Forelimb muscle (tissue), 1 donor: ENCODE results near the gene FAM53B. TPM values are rescaled to one million over a fixed set of nuclear protein-coding genes. Genes with fewer than 3 reads are reported as not detected.

Experiments
- DNase-seq: peaks from one replicate; pipeline ENCODE4 v3.0.0-alpha.2; 2013; ENCODE audit warnings: low read depth
- polyA plus RNA-seq: library from polyadenylated mRNA; unstranded; fragments of 120-200 nt; gene quantifications from one replicate; pipeline ENCODE4 v1.2.1, GENCODE V29; 2013; ENCODE audit not compliant: insufficient read length

FAM53B gene
- polyA plus RNA-seq, 1 donor, result 27.6 TPM

DNA sequence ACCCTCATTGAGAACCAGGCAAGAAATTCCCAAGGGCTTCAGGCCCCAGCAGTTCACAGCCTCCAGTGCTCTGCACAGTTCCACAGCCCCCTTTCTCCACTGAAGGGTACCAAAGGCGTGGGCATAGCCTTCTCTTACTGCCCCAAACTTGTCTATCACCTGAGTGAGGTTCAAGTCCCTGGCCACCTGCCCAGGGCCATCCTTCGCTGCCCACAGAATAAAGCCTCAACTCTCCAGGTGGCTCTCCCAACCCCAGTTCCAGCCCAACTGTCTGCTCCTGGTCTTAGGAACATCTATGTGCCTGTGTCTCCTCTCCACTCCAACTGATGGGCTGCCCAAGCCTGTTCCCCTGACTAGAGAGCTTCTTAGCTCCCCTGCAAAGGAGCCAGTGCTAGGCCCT lies 79.1 kb downstream of the FAM53B start:
- DNase-seq, result no peak

DNA sequence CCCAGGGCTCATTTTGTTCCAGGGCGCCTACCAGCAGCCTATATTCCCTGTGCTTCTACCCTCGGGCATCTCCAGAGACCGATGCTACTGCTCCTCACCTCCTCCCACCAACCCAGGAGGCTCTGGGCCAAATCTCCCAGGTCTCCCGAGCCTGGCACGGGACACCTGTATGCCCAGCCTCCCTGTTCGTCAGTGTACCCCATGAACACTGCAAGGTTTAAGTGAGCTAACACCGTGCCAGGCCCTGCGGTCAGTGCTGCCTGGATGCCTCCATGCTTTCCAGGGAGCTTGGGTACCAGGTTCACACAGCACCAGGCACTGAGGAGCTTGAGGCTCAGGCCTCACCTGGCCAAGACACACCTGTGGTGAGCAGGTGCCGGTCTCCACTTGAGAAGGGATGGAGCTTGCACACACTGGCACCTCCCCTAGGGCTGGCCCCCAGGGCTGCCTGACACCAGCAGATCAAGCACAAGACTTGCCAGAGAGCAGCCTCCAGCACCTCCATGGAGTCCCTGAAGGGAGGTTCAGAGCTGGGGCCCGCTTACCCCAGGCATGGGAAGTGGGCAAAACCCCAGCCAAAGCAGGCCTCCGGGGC lies 80.3 kb downstream of the FAM53B start:
- no peak for DNase-seq

DNA sequence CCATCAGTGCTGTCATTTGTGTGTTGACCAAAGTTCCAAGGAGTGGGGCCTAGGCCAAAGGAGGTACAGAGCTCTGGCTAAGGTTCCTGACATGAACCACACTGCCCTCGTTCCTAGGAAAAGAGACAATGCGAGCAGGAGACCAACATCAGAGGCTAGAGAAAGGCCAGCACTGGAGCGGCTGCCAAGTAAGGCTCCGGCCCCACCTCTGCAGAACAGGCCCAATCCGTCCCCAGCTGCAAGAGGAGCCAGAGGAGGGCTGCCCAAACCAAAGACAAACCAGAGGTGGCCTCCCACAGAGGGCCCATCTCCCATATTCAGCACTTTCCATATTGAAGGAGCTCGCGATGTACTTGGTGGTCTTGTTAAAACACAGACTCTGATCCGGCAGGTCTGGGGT lies 81.0 kb downstream of the FAM53B start:
- no peak for DNase-seq

DNA sequence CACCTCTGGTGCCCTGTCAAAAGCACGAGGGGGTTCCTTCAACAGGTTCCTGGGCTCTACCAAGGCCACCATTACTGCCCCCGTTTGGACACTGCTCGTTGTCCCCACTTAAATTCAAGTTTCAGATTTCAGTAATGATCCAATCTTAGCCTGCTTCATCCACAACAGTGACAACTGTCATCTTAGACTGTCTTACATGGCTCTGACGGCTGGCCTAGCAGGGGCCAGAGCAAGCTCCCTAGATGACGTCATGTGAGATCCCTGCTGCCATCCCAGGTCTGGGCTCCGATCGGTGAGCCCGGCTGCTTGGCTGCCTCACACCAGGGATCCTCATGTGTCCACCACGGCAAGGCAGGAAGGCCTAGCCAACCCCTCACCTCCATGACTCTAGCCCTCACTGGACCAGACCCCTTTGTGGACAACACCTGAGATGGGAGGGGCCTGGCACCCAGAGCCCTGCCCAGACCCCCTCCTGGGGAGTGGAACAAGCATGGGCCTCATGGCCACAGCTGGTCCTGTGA lies 82.5 kb downstream of the FAM53B start:
- no peak for DNase-seq

DNA sequence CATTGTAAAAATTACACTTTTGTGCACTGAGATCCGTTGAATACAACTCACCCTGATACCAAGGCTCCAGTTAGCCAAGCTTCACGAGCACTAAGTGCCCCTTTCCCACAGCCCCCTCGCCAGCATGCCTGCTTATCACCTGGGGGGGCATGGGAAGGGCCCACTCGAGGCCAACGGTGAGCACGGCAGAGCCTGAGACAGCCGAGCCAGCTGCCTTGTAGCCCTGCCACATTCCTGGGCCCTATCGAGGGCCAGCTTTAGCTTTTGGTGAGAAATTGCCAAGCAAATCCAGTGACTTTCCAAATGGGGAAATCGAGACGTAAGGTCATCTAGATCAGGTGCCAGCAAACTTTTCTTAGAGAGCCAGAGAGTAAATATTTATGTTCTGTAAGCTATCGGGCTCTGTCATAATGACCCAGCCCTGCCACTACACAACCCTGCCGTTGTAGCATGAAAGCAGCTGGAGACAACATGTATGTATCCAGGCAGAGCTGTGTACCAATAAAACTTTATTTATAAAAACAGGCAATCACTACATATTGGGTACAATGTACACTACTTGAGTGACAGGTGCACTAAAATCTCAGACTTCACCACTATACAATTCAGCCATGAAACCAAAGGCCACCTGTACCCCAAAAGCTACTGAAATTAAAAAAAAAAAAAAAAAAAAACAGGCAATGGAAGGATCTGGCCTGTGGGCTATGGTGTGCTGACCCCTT lies 83.6 kb downstream of the FAM53B start:
- DNase-seq, result no peak

DNA sequence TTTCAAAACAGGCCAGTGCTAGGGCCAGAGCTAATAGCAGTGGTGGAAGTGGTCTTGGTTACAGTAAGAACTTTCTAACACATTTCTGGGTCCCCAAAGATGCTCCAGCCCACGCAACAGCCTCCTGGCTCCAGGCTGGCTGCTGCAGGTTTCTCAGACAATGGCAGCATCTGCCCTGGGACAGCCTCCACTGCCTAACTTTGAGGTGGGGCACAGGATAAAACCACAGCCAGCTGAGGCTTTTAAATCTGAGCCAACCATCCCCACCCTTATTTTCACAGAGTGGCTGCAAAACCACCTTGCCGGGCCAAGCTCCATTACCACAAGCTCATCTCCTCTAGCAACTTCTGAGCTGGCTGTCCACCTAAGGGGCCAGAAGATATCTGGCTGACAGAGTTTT lies 84.8 kb downstream of the FAM53B start:
- no peak for DNase-seq

DNA sequence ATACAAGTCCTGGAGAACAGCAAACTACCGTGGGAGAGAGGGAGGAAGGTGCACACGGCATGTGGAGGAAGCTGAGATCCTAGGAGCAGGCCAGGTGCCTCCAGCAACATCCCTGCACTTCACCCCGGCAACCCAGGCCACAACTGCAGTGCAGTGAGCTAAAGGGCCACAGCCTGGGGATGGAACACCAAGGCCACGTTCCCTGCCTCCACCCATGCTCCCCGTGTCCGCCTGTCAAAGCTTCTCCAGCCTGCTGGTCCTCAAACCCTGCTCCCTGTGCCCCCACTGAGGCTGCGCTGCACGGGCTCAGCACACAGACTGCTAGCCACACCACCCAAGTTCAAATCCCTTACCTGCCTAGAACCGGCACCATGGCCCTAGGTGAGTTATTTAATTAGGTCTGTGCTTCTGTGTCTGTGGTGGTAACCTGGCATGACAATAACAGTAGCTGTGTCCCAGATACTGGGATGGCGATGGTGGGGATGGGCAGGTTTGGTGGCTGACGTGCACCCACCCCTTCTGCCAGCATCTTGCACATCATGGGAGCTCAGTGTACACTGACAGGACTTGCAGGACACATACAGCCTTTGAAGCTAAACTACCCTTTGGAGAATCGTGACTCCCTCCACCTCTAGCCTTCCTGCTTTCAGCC lies 85.5 kb downstream of the FAM53B start:
- DNase-seq, result no peak

DNA sequence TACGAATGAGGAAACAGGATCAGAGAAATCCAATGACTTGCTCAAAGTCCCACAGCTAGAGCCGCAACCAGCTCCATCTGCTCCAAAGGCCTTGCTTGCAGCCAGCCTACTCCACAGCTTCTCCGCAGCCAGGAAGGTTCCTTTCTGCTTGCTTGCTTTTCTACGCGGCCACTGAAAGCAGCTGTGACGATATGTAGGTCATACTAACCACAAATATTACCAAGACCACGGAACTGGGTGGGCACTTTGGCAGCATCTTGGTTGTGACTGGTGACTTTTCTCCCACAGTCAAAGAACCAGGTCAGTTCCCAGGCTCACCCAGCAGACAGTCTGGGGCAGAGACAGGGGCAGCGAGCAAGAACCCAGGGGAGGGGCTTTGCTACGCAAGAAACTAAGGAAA lies 86.4 kb downstream of the FAM53B start:
- DNase-seq, result no peak

DNA sequence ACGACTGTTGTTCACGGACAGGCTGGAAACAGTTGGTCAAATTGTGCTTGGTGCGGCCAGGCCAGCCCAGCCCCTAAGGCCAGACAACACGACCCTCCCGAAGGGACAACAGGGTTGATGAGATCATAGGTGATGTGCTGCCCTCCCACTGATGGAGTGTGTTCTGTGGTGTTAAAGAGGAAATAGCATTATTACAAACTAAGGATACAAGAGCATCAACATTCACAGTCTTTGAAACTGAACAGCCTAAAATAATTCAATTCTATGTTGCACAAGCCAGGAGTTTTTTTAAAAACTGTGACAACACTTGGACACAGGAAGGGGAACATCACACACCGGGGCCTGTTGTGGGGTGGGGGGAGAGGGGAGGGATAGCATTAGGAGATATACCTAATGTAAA lies 87.6 kb downstream of the FAM53B start:
- DNase-seq, result no peak

DNA sequence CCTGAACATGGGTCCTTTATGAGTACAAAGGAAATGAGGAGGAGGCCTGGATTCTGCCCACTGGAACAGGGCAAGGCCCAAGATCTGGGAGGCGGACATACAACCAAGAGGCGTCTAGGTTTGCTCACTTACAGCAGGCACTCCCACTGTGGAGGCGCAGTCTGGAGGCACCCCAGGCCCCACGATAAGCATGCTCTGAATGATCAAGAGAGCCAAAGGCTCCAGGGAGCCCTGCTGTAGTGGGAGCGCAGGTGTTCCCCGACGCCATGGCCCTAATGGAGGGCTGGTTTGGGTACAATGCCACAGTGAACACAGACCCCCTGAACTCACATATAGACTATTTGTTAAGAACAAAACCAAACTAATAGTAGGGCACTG lies 88.1 kb downstream of the FAM53B start:
- no peak for DNase-seq

DNA sequence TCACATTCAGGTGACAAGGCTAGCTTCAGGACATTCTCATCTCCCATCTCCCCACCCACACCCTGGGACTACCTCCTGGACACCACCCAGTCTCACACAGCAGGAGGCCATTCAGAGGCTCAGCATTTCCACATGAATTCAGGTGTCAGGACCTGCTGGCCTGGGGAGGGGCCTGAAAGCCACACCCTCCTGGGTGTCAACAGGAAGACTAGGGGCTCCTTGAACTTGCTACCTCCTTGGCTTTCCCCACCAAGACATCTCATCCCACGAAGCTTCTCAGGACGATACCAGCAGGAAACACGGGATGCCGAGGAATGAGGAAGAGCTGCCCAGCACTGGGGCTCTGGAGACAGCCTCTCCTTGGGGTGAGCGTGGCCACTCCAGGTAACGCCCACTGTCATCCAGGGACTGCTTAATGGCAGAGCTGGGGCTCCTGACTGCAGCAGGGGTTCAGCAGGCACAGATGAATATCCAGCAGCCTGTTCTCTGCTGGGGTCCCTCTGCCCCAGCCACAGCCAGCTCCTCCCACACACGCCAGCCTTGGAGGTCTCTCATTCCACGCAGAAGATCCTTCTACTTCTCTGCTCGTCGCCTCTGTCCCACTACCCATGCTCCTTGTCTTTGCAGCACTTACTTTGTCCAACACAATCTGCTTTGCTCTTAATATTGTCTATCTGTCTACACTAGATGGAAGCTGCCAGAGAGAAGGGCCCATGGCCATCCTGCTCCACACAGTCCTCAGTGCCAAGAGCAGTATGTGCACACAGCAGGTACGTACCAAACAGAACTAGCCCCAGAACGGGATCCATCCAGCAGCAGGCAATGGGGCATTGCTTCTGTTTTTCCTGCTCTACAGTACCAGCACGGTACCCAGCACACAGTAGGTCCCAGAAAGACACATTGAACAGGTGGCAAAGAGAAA lies 88.7 kb downstream of the FAM53B start:
- no peak for DNase-seq

DNA sequence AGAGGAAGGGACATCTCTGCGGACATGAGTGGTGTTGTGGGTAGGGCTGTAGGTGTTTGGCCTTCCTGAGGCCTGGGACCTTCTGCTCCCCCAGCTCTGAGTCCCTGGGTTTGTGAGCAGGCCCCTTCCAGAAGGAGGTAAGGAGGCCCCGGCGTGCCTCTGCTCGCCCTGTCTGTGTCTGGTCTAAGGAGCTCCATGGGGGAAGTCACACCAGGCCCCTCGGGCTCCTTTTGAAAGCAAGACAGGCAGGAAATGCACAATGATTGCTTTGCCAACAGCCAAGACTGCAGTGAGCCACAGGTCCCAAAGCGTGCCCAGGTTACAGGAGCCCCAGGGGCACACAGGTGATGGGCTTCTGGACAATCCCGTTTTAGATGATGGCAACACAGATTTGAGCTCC lies 89.5 kb downstream of the FAM53B start:
- no peak for DNase-seq

DNA sequence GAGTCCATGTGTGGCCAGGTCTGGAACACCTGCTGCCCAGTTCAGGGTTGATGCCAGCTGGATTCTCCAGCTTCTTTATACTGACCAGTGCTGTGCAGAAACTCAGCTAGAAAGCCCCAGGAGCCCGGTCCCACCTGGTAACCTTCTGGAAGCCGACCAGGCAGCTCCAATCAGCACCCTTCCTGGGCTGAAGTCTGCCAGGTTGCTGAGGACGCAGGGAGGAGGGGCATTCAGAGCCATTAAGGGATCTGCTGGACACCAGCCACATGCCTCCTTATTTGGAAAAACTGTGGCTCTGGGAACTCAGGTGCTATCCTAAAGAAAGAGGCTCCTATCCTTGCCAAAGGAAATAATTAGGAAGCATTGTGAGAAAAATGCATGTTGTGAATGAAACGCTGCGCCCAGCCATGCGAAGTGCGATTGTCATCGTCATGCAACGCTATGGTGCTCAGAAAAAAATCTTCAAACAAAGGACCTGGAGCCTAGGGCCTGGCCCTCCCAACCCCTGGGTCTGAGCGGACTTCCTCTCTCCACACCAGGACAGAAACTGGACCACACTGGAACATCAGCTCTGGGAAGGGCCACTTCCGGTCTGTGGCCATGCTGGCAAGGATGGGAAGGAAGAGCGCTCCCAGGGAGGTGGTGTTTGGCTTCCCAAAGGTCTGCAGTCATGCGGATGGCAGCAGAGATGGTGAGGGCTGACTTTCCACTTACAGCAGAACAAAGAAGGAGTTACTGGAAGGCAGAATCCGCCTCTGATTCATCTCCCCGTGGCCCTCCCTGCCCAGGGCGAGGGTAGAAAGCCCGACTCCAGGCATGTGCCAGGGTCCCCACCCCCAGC lies 90.1 kb downstream of the FAM53B start:
- DNase-seq, result no peak

DNA sequence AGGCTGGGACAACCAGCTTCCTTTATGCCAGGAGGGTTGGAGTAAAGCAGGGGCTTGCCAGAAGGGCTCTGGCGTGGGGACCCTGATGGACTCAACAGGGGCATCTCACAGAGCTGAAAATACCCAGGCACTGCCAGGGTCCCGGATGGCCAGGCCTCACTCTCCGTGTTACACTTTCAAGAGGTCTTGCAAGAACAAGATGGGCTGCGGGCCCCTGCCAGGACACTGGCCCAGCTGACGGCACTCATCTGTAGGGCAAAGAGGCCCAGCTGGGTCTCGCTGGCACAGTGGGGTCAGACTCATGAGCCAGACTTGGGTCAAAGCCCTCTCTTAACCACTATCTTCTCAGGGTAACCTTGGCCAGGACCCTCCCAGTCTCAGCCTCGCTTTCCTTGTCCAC lies 90.9 kb downstream of the FAM53B start:
- DNase-seq, result no peak

DNA sequence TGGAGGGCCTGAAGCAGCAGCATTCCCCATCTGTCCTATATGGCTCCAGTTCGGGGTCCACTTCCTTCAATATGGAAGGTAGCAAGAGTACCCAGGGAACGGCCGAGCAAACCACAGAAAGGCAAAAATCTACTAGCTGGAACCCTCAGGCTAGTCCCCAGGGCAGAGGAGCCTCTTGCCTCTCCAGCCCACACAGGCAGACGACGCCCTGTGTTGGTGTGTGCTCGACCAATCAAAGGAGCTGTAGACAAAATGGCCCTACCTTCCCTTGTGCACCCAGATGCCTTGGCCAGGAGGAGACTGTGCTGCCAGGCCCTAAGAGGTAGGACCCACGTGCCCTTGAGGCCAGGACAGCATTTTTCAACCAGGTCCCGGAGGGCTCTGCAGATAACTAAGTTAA lies 91.5 kb downstream of the FAM53B start:
- no peak for DNase-seq

DNA sequence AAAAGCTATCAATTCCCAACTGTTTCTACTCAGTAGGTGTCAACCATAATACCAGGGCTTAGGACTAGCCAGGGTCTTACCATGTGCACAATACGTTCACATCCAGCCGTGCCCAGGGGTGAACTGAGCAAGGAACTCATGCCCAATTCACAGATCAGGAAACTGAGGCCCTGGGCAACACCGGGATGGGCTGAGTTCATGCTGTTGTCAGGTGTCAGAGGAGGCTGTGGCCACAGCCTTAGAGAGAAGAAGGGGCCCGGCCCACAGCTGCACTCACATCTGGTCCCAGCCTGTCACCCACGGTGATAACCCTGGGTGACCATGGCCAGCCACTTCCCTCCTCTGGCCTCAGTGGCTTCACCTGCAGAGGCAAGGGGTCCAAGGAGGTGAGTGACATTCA lies 92.0 kb downstream of the FAM53B start:
- no peak for DNase-seq

DNA sequence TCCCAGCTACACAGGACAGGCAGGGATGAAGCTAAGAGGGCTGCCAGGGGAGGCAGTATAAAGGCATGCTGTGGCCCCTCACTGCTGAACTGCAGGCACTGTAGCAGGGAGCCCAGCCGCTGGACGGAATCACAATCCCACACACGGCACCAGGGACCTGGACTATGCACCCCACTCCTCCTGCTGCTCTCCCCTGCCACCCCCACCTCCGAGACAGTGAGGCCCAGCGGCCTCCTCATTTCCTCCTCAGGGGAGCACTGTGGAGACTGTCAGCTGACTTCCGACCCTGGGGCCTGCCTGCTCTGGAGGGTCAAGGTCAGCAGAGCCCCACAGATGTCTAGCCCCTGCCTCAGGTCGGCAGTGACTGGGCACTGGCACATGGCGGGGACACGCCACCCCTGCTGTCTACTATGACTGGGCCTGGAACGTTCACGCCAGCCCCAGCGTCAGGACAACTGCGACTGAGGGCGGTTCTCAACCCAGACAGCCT lies 92.7 kb downstream of the FAM53B start:
- no peak for DNase-seq

DNA sequence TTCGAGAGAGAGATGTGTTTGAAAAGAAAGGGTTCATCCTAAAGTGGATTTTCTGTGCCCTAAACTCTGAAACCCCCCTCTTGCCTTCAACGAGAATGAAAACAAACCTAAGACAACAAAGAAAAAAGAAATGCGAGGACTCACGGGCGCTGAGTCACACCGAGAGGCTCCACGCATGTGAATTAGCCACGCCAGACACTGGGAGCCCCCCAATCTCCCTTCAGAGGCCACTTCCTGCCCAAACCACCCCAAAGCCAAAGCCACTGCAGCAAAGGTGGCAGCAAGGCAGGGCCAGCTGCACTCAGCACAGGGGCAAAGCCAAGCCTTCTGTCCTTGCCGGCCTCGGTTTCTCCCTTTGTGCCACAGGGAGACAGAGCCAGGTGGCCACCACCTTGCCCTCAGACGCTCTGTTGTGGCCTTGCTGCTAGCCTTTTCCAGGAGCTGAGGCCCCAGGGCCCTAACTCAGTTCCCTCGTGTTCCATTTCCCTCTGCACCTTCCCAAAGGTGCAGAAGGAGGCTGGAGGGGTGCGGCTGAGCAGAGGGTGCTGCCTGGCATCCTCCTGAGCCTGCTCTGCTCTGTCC lies 93.3 kb downstream of the FAM53B start:
- no peak for DNase-seq

DNA sequence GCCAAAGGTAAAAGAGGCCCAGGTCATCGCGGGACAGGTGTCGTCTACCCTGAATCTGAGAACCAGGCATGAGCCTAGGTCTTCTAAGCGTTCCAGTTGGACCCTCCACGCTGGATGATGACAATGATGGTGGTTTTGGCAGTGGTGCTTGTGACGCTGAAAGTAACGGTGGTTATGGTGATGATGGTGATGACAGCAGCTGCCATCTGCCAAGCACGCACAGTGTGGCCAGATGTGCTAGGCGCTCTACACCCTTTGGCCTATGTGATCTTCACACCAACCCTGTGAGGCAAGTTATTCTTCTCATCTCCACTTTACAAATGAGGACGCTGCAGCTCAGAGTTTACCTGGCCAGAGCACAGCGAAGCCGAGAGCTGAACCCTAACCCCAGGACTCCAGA lies 93.9 kb downstream of the FAM53B start:
- DNase-seq, result no peak

DNA sequence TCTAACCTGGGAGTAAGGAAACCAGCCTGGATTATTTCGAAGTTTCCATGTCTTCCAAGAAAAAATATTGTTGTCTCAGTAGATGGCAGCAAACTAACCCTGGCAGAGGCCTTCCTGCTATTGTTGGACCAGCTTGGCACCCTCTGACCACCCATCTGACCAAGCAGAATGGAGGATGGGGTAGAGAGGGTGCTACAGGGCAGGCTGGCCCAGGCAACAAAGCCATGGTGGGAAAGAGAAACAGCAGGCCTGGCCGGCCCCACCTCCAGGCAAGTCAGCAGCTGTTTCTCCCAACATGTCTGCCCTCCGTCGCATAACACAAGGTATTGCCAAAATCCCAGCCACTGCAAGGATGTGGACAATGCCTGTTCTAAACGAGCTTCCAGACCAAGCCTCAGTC lies 95.0 kb downstream of the FAM53B start:
- no peak for DNase-seq

DNA sequence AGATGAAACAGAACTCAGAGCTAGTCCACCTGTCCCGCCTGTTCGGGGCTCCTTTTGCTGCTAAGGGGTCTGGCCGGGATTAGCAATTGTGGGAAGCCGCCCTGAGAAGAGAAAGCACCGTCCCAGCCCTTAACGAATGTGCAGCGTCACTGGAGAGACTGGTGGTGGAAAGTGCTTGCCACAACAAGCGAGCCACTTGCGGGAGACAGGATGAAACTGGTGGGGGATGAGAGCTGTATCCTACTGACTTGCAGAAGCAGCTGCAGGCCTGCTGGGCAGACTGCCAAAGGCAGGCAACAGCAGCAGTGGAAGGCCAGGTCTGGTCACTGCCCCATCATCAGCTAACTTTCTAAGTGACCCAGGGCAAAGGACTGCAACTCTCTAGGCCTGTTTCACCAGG lies 95.4 kb downstream of the FAM53B start:
- peak; percentile 82 for DNase-seq
